ENCODE data around the gene EFCAB11.

Gene EFCAB11

GRCh38 chr14:89954070-89955021 lies at the start of gene EFCAB11:
EFCAB11 (minus strand) TSS chr14:89954730; CDS start chr14:89954660, 70 bp downstream.
- no peak for TF ChIP-seq CTCF (IDR thresholded peaks at IDR 0.05; ENCODE audit: low read depth, low read length)
- H3K4me3 ChIP-seq (replicated peaks in 1 of 2; ENCODE audit: low read depth in 2 of 2, low read length in 2 of 2), result peak within 1 kb of the TSS; percentile 67 to 84
- peak; percentile 99 for DNase-seq (ENCODE audit: low read depth in 2 of 2)

- no peak for TF ChIP-seq CTCF (IDR thresholded peaks at IDR 0.05; ENCODE audit: low read depth, low read length)
- DNase-seq (ENCODE audit: low read depth in 2 of 2), result no peak
- H3K4me3 ChIP-seq (replicated peaks in 1 of 2; ENCODE audit: low read depth in 2 of 2, low read length in 2 of 2), result no peak overlapping the region
Observed at GRCh38 chr14:90003526-90004307, 49.2 kb upstream of the EFCAB11 start.

GRCh38 chr14:90000935-90001334 lies 46.4 kb upstream of the EFCAB11 start:
- DNase-seq (ENCODE audit: low read depth in 2 of 2), result no peak
- no peak for TF ChIP-seq CTCF (IDR thresholded peaks at IDR 0.05; ENCODE audit: low read depth, low read length)
- H3K4me3 ChIP-seq (replicated peaks in 1 of 2; ENCODE audit: low read depth in 2 of 2, low read length in 2 of 2), result no peak overlapping the region

GRCh38 chr14:89996963-89997362 lies 42.4 kb upstream of the EFCAB11 start:
- DNase-seq (ENCODE audit: low read depth in 2 of 2), result no peak
- TF ChIP-seq CTCF (IDR thresholded peaks at IDR 0.05; ENCODE audit: low read depth, low read length), result no peak
- H3K4me3 ChIP-seq (replicated peaks in 1 of 2; ENCODE audit: low read depth in 2 of 2, low read length in 2 of 2), result no peak overlapping the region

- DNase-seq (ENCODE audit: low read depth in 2 of 2), result no peak
- no peak for TF ChIP-seq CTCF (IDR thresholded peaks at IDR 0.05; ENCODE audit: low read depth, low read length)
- H3K4me3 ChIP-seq (replicated peaks in 1 of 2; ENCODE audit: low read depth in 2 of 2, low read length in 2 of 2), result no peak overlapping the region
Observed at GRCh38 chr14:89992273-89992672, 37.7 kb upstream of the EFCAB11 start.

- TF ChIP-seq CTCF (IDR thresholded peaks at IDR 0.05; ENCODE audit: low read depth, low read length), result no peak
- no peak overlapping the region for H3K4me3 ChIP-seq (replicated peaks in 1 of 2; ENCODE audit: low read depth in 2 of 2, low read length in 2 of 2)
- DNase-seq (ENCODE audit: low read depth in 2 of 2), result no peak
Observed at GRCh38 chr14:89990623-89991275, 36.2 kb upstream of the EFCAB11 start.
